HepG2 (cell line): ENCODE results near the gene DDX59. TPM values are rescaled to one million over a fixed set of nuclear protein-coding genes. Genes with fewer than 3 reads are reported as not detected.

ENCODE experiments used
- JUND ChIP-seq: sonication (generic); formaldehyde crosslinking; IDR thresholded peaks from 2 replicates; pipeline ENCODE4 v1.8.0; 2022; ENCODE audit warnings: mild to moderate bottlenecking, missing genetic modification reagents
- MTA3 ChIP-seq: sonication (generic); formaldehyde crosslinking; IDR thresholded peaks from 2 replicates; pipeline ENCODE4 v1.4.0; 2020; ENCODE audit warnings: missing genetic modification reagents
- polyA plus RNA-seq, 8 experiments: library from polyadenylated mRNA; depleted of rRNA in 3 of 8; stranded (reverse) in 7 of 8; unstranded in 1 of 8; fragments of >200 nt; fragmentation: Illumina TruSeq in 4 of 8; extraction: Trizol in 4 of 8; gene quantifications; 2 replicates each; pipeline versions ENCODE4 v1.2.1 to v1.2.3, GENCODE V29; 2011 to 2016; ENCODE audit warnings: low read depth in 4 of 8, missing spikeins in 1 of 8, mixed read lengths in 1 of 8; ENCODE audit not compliant: insufficient read depth in 1 of 8
- total RNA-seq, 5 experiments: library from RNA; depleted of rRNA; stranded (reverse); fragments of >200 nt; fragmentation: Illumina TruSeq; extraction: Trizol; gene quantifications; 2 replicates each; pipeline ENCODE4 v1.2.3, GENCODE V29; 2016; ENCODE audit warnings: low read depth in 1 of 5
- TF ChIP-seq, protein P1 (sequence below), 2 experiments: sonication (generic) in 1 of 2; formaldehyde crosslinking in 1 of 2; IDR thresholded peaks; 2 replicates each; pipeline versions ENCODE4 v1.4.0 to v1.6.1; 2018 to 2020; ENCODE audit warnings: missing genetic modification reagents in 2 of 2, borderline replicate concordance in 1 of 2, low read depth in 1 of 2, mild to moderate bottlenecking in 1 of 2, missing biosample characterization in 1 of 2
- TF ChIP-seq, protein P2 (sequence below), 2 experiments: fragments of 450-650 bp in 1 of 2; sonication (generic) in 1 of 2; formaldehyde crosslinking in 1 of 2; IDR thresholded peaks; 2 replicates each; pipeline versions ENCODE4 v1.6.1 to v1.8.0; 2016 to 2022; ENCODE audit warnings: antibody characterized with exemption in 1 of 2, mild to moderate bottlenecking in 1 of 2, missing genetic modification reagents in 1 of 2
- TF ChIP-seq, protein P3 (sequence below): sonication (generic); formaldehyde crosslinking; conservative IDR thresholded peaks from 2 replicates; pipeline ENCODE4 v1.4.0; 2020; ENCODE audit warnings: missing genetic modification reagents
- TF ChIP-seq, protein P4 (sequence below), 2 experiments: sonication (generic) in 1 of 2; formaldehyde crosslinking in 1 of 2; IDR thresholded peaks; 2 replicates each; pipeline versions ENCODE4 v1.5.1 to v1.6.1; 2011 to 2020; ENCODE audit warnings: borderline replicate concordance in 1 of 2, low read depth in 1 of 2, low read length in 1 of 2, mild to moderate bottlenecking in 1 of 2, missing genetic modification reagents in 1 of 2, moderate library complexity in 1 of 2

Gene DDX59
- total and polyA plus RNA-seq, 2 of the 13 experiments (the other 11 are each of a cell fraction or from before 2014, with no cell fraction given), result 12.1 to 14.8 TPM

DNA sequence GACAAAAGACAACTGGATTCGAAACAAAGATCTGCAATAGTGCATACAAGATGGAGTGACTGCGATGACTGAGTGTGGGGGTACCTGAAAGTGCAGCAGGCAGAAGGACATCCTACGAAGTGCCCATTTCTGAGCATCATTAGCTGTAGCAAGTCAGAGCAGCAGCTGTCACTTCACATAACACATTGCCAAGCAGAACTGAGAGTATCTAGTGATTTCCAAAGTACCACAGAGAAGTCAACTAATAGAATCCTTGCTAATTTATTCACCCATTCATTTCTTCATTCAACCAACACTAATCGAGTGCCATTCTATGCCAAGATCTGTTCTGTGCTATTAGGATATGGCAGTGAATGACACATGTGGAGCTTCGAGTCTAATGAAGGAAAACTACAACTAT, 37.4 kb upstream of the DDX59 start (continued):
- TF ChIP-seq, protein P1, sequence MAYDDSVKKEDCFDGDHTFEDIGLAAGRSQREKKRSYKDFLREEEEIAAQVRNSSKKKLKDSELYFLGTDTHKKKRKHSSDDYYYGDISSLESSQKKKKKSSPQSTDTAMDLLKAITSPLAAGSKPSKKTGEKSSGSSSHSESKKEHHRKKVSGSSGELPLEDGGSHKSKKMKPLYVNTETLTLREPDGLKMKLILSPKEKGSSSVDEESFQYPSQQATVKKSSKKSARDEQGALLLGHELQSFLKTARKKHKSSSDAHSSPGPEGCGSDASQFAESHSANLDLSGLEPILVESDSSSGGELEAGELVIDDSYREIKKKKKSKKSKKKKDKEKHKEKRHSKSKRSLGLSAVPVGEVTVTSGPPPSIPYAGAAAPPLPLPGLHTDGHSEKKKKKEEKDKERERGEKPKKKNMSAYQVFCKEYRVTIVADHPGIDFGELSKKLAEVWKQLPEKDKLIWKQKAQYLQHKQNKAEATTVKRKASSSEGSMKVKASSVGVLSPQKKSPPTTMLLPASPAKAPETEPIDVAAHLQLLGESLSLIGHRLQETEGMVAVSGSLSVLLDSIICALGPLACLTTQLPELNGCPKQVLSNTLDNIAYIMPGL (CRISPR knock-in tag; IDR thresholded peaks at IDR 0.05; ENCODE audit: borderline replicate concordance in 1 of 2, low read depth in 1 of 2), result no peak
- TF ChIP-seq MTA3 (CRISPR knock-in tag), result no peak
- TF ChIP-seq, protein P2, sequence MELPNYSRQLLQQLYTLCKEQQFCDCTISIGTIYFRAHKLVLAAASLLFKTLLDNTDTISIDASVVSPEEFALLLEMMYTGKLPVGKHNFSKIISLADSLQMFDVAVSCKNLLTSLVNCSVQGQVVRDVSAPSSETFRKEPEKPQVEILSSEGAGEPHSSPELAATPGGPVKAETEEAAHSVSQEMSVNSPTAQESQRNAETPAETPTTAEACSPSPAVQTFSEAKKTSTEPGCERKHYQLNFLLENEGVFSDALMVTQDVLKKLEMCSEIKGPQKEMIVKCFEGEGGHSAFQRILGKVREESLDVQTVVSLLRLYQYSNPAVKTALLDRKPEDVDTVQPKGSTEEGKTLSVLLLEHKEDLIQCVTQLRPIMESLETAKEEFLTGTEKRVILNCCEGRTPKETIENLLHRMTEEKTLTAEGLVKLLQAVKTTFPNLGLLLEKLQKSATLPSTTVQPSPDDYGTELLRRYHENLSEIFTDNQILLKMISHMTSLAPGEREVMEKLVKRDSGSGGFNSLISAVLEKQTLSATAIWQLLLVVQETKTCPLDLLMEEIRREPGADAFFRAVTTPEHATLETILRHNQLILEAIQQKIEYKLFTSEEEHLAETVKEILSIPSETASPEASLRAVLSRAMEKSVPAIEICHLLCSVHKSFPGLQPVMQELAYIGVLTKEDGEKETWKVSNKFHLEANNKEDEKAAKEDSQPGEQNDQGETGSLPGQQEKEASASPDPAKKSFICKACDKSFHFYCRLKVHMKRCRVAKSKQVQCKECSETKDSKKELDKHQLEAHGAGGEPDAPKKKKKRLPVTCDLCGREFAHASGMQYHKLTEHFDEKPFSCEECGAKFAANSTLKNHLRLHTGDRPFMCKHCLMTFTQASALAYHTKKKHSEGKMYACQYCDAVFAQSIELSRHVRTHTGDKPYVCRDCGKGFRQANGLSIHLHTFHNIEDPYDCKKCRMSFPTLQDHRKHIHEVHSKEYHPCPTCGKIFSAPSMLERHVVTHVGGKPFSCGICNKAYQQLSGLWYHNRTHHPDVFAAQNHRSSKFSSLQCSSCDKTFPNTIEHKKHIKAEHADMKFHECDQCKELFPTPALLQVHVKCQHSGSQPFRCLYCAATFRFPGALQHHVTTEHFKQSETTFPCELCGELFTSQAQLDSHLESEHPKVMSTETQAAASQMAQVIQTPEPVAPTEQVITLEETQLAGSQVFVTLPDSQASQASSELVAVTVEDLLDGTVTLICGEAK (IDR thresholded peaks at IDR 0.05), result no peak
- TF ChIP-seq, protein P2 (CRISPR knock-in tag; IDR thresholded peaks at IDR 0.05), result no peak
- TF ChIP-seq, protein P3, sequence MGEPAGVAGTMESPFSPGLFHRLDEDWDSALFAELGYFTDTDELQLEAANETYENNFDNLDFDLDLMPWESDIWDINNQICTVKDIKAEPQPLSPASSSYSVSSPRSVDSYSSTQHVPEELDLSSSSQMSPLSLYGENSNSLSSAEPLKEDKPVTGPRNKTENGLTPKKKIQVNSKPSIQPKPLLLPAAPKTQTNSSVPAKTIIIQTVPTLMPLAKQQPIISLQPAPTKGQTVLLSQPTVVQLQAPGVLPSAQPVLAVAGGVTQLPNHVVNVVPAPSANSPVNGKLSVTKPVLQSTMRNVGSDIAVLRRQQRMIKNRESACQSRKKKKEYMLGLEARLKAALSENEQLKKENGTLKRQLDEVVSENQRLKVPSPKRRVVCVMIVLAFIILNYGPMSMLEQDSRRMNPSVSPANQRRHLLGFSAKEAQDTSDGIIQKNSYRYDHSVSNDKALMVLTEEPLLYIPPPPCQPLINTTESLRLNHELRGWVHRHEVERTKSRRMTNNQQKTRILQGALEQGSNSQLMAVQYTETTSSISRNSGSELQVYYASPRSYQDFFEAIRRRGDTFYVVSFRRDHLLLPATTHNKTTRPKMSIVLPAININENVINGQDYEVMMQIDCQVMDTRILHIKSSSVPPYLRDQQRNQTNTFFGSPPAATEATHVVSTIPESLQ (CRISPR knock-in tag), result no peak
- no peak for TF ChIP-seq JUND (CRISPR knock-in tag)
- TF ChIP-seq, protein P4, sequence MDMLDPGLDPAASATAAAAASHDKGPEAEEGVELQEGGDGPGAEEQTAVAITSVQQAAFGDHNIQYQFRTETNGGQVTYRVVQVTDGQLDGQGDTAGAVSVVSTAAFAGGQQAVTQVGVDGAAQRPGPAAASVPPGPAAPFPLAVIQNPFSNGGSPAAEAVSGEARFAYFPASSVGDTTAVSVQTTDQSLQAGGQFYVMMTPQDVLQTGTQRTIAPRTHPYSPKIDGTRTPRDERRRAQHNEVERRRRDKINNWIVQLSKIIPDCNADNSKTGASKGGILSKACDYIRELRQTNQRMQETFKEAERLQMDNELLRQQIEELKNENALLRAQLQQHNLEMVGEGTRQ (IDR thresholded peaks at IDR 0.05; ENCODE audit: low read depth, low read length), result no peak
- TF ChIP-seq, protein P4 (CRISPR knock-in tag; IDR thresholded peaks at IDR 0.05; ENCODE audit: borderline replicate concordance), result no peak
